Measurements from ENCODE around the gene CLTRN.

- TF ChIP-seq, protein P1, sequence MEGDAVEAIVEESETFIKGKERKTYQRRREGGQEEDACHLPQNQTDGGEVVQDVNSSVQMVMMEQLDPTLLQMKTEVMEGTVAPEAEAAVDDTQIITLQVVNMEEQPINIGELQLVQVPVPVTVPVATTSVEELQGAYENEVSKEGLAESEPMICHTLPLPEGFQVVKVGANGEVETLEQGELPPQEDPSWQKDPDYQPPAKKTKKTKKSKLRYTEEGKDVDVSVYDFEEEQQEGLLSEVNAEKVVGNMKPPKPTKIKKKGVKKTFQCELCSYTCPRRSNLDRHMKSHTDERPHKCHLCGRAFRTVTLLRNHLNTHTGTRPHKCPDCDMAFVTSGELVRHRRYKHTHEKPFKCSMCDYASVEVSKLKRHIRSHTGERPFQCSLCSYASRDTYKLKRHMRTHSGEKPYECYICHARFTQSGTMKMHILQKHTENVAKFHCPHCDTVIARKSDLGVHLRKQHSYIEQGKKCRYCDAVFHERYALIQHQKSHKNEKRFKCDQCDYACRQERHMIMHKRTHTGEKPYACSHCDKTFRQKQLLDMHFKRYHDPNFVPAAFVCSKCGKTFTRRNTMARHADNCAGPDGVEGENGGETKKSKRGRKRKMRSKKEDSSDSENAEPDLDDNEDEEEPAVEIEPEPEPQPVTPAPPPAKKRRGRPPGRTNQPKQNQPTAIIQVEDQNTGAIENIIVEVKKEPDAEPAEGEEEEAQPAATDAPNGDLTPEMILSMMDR (IDR thresholded peaks at IDR 0.05) = no peak
- no peak for TF ChIP-seq POLR2A (IDR thresholded peaks at IDR 0.05)
Measured at GRCh38 chrX:15653961-15654360, 10.6 kb downstream of the CLTRN start.
